ENCODE measurements around the gene NCOA1.

GRCh38 chr2:24449344-24449743 is 41.7 kb upstream of the NCOA1 start:
- TF ChIP-seq CTCF (IDR thresholded peaks at IDR 0.05; ENCODE audit: poor library complexity, severe bottlenecking) (no peak), POLR2AphosphoS5 (IDR thresholded peaks at IDR 0.05) (no peak), EZH2 (IDR thresholded peaks at IDR 0.05; ENCODE audit: borderline replicate concordance, insufficient read depth, low read length, poor library complexity, severe bottlenecking) (no peak), RAD21 (conservative IDR thresholded peaks at IDR 0.05) (no peak)
